ENCODE measurements around the gene PHLDA3. TPM values are rescaled to one million over a fixed set of nuclear protein-coding genes. Genes with fewer than 3 reads are reported as not detected.
"Not testable (repeated sequence)": the region's sequence is repeated elsewhere in the genome, so short reads cannot be mapped to it uniquely, and the experiment has no call there.

PHLDA3 gene
- total and polyA plus RNA-seq, 4 donors, result 0.36 to 2.2 (median 1.0) TPM

DNA sequence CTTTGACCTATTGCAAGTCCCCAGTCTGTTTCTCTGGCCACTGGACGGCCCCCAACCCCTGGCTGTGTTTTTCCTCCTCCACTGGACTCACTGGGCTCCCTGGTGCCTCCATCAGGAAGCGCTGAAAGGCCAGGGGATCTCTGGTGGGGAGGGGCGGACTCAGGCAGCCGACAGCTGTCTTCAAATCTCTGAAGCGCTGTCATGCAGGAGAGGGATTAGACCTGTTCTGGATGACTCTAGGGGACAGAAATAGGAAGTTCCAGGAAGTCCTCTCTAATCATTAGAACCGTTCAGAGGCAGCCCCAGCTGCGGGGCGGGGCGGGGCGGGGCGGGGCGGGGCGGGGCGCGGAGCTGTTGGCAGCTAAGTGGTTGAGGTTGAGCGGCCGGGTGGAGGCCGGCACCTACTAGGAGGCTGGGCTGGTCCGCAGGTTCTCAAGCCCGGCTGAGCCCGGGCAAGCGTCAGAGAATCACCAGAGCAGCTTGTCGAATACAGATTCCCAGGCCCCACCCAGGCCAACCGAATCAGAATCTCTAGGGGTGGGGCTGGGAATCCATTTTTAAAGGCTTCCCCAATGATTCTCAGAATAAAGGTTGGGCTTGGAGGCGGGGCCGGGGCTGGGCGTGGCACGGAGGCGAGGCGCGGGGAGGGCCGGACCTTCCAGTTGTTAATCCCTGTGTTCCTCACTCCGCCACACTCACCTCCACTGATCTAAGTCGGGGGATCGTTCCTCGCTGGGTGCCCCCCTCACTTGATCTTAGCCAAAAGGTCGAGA lies 11.4 kb upstream of the PHLDA3 start:
- TF ChIP-seq NR2F2 (IDR thresholded peaks at IDR 0.05), result no peak
- TF ChIP-seq SP1 (IDR thresholded peaks at IDR 0.05), result peak; percentile 7
- peak; percentile 30 for TF ChIP-seq REST (IDR thresholded peaks at IDR 0.05)
- TF ChIP-seq RAD21 (IDR thresholded peaks at IDR 0.05), result no peak
- peak; percentile 61 for TF ChIP-seq YY1 (IDR thresholded peaks at IDR 0.05)
- peak; percentile 36 for TF ChIP-seq TAF1 (conservative IDR thresholded peaks at IDR 0.05)
- Histone ChIP-seq H3K36me3 (ENCODE audit: control insufficient read depth in 4 of 4, insufficient read depth in 3 of 4, low read depth in 1 of 4, low read length in 3 of 4) (peaks cover 0 to 21% (median 8%) of the 10 kb centered on the region in 4 donors), H3K4me3 (ENCODE audit: low read depth in 1 of 3, low read length in 3 of 3) (peak overlapping the region in 1 of 3 donors; percentile 34)

GRCh38 chr1:201479201-201479730 lies 10.3 kb upstream of the PHLDA3 start:
- Histone ChIP-seq H3K9me3 (ENCODE audit: control insufficient read depth in 4 of 4, low read length in 3 of 4) (no peaks in the 10 kb centered on the region), H3K27me3 (ENCODE audit: control insufficient read depth in 4 of 4, insufficient read depth in 4 of 4, low read length in 3 of 4) (no peaks in the 10 kb centered on the region), H3K9ac (ENCODE audit: low read depth in 1 of 2, low read length in 2 of 2) (no peak overlapping the region), H3K36me3 (ENCODE audit: control insufficient read depth in 4 of 4, insufficient read depth in 3 of 4, low read depth in 1 of 4, low read length in 3 of 4) (peaks cover 0 to 10% (median 3%) of the 10 kb centered on the region in 4 donors), H3K4me1 (ENCODE audit: control insufficient read depth in 4 of 4, insufficient read depth in 4 of 4, low read length in 3 of 4) (peaks cover 3 to 19% (median 15%) of the 10 kb centered on the region in 4 donors), H3K27ac (ENCODE audit: low read depth in 1 of 2, low read length in 2 of 2) (no peak overlapping the region), H3K4me3 (ENCODE audit: low read depth in 1 of 3, low read length in 3 of 3) (no peak overlapping the region)
- TF ChIP-seq HNF4A (conservative IDR thresholded peaks at IDR 0.05) (no peak), SP1 (IDR thresholded peaks at IDR 0.05) (no peak), ZBTB33 (IDR thresholded peaks at IDR 0.05) (no peak), HNF4G (IDR thresholded peaks at IDR 0.05) (no peak), NR2F2 (IDR thresholded peaks at IDR 0.05) (no peak), JUND (IDR thresholded peaks at IDR 0.05) (no peak), YY1 (IDR thresholded peaks at IDR 0.05) (no peak), EGR1 (IDR thresholded peaks at IDR 0.05; ENCODE audit: low read depth in 2 of 2) (no peak)
- 94% methylated on average over 4 of the region's 4 CpGs for WGBS
- no peak for DNase-seq (ENCODE audit: low spot score)

More for the DNA sequence above, 11.4 kb upstream of the PHLDA3 start:
- H3K27ac ChIP-seq (ENCODE audit: low read depth in 1 of 2, low read length in 2 of 2), result no peak overlapping the region
- peak; percentile 73 for DNase-seq (ENCODE audit: low spot score)
- H3K27me3 ChIP-seq (ENCODE audit: control insufficient read depth in 4 of 4, insufficient read depth in 4 of 4, low read length in 3 of 4), result no peaks in the 10 kb centered on the region
- H3K4me1 ChIP-seq (ENCODE audit: control insufficient read depth in 4 of 4, insufficient read depth in 4 of 4, low read length in 3 of 4), result peaks cover 3 to 19% (median 15%) of the 10 kb centered on the region in 4 donors
- H3K9ac ChIP-seq (ENCODE audit: low read depth in 1 of 2, low read length in 2 of 2), result no peak overlapping the region
- no peaks in the 10 kb centered on the region for H3K9me3 ChIP-seq (ENCODE audit: control insufficient read depth in 4 of 4, low read length in 3 of 4)
- 7% methylated on average over 37 of the region's 37 CpGs for WGBS

GRCh38 chr1:201478666-201479065 lies 9.7 kb upstream of the PHLDA3 start:
- peaks cover 3 to 19% (median 15%) of the 10 kb centered on the region in 4 donors for H3K4me1 ChIP-seq (ENCODE audit: control insufficient read depth in 4 of 4, insufficient read depth in 4 of 4, low read length in 3 of 4)
- not testable (repeated sequence) for H3K9me3 ChIP-seq (ENCODE audit: control insufficient read depth in 4 of 4, low read length in 3 of 4); H3K36me3 ChIP-seq (ENCODE audit: control insufficient read depth in 4 of 4, insufficient read depth in 3 of 4, low read depth in 1 of 4, low read length in 3 of 4); H3K4me3 ChIP-seq (ENCODE audit: low read depth in 1 of 3, low read length in 3 of 3); DNase-seq (ENCODE audit: low spot score); H3K9ac ChIP-seq (ENCODE audit: low read depth in 1 of 2, low read length in 2 of 2); H3K27ac ChIP-seq (ENCODE audit: low read depth in 1 of 2, low read length in 2 of 2); H3K27me3 ChIP-seq (ENCODE audit: control insufficient read depth in 4 of 4, insufficient read depth in 4 of 4, low read length in 3 of 4)
- WGBS, result 92% methylated on average over 3 of the region's 3 CpGs
